Measurements from ENCODE around the gene KL.

DNA sequence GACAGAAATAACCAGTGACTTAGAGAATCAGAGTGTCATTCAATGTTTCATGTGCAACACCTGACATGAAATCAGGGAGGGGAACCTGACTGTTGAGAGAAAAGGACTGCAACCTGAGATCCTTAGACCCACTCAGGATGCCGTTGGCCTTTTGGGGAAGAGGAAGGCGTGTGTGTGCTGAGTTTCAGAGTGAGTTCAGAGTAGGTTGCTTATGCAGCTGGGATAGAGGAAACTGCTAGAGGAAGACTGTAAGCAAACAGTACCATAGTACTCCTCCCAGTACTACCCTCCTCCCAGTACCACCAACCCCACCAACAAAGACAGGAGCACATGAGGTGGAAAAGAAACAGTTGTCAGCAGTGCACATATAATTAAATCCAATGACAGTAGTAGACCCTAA, 63.7 kb downstream of the KL start:
- TF ChIP-seq, protein P1, sequence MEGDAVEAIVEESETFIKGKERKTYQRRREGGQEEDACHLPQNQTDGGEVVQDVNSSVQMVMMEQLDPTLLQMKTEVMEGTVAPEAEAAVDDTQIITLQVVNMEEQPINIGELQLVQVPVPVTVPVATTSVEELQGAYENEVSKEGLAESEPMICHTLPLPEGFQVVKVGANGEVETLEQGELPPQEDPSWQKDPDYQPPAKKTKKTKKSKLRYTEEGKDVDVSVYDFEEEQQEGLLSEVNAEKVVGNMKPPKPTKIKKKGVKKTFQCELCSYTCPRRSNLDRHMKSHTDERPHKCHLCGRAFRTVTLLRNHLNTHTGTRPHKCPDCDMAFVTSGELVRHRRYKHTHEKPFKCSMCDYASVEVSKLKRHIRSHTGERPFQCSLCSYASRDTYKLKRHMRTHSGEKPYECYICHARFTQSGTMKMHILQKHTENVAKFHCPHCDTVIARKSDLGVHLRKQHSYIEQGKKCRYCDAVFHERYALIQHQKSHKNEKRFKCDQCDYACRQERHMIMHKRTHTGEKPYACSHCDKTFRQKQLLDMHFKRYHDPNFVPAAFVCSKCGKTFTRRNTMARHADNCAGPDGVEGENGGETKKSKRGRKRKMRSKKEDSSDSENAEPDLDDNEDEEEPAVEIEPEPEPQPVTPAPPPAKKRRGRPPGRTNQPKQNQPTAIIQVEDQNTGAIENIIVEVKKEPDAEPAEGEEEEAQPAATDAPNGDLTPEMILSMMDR (IDR thresholded peaks at IDR 0.05; ENCODE audit: borderline replicate concordance, extremely low read depth, low read length, poor library complexity, severe bottlenecking) = no peak
- no peak for TF ChIP-seq EZH2 (IDR thresholded peaks at IDR 0.05; ENCODE audit: borderline replicate concordance, low read depth, low read length, severe bottlenecking)
